SU-DHL-6 (cell line): ENCODE measurements around the gene GPX2.

ENCODE experiments used
- EZH2phosphoT487 ChIP-seq: fragments of 200-600 bp; sonication (generic), shearing (Covaris generic); conservative IDR thresholded peaks from 2 replicates; pipeline ENCODE4 v1.6.1; 2018; ENCODE audit warnings: mild to moderate bottlenecking, antibody characterized with exemption, low read length, moderate library complexity, mixed read lengths
- TF ChIP-seq, protein P1 (sequence below): fragments of 200-600 bp; sonication (generic); IDR thresholded peaks from one replicate; pipeline ENCODE4 v1.5.1; 2017; ENCODE audit warnings: antibody characterized with exemption, mild to moderate bottlenecking, low read length, moderate library complexity; ENCODE audit not compliant: insufficient read depth, poor library complexity, severe bottlenecking

DNA sequence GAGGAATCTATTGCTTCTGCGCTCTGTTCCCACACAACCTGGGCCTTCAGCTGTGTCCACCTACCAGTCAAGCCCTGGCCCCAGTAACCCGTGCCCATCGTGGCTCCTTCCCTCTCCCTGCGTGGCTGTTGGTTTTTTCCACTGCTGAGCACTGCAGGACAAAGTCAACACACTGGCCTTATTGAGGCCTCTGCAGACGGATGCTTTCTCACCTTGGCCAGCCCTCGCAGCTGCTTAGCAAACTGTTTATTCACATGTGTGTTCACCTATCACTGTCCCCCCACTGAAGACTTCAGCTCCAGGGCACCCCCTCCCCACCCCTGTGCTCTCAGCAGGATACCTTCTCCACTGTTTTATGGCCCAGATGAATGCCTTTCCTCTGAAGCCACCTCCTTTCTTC lies 12.8 kb upstream of the GPX2 start:
- TF ChIP-seq, protein P1, sequence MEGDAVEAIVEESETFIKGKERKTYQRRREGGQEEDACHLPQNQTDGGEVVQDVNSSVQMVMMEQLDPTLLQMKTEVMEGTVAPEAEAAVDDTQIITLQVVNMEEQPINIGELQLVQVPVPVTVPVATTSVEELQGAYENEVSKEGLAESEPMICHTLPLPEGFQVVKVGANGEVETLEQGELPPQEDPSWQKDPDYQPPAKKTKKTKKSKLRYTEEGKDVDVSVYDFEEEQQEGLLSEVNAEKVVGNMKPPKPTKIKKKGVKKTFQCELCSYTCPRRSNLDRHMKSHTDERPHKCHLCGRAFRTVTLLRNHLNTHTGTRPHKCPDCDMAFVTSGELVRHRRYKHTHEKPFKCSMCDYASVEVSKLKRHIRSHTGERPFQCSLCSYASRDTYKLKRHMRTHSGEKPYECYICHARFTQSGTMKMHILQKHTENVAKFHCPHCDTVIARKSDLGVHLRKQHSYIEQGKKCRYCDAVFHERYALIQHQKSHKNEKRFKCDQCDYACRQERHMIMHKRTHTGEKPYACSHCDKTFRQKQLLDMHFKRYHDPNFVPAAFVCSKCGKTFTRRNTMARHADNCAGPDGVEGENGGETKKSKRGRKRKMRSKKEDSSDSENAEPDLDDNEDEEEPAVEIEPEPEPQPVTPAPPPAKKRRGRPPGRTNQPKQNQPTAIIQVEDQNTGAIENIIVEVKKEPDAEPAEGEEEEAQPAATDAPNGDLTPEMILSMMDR: no peak
- no peak for TF ChIP-seq EZH2phosphoT487
